HUES64 (cell line): Measurements from ENCODE around the gene PRAC1.

ENCODE experiments used
- H3K27ac ChIP-seq: 2 replicates; pipeline ENCODE4 v1.7.0; 2013; ENCODE audit warnings: low read depth, low read length, inconsistent platforms
- H3K27me3 ChIP-seq: 2 replicates; pipeline ENCODE4 v1.6.1; 2013; ENCODE audit warnings: mild to moderate bottlenecking, low read length; ENCODE audit not compliant: insufficient read depth
- H3K36me3 ChIP-seq: 2 replicates; pipeline ENCODE4 v1.6.1; 2013; ENCODE audit warnings: mild to moderate bottlenecking, low read length; ENCODE audit not compliant: insufficient read depth
- H3K4me1 ChIP-seq: 2 replicates; pipeline ENCODE4 v1.6.1; 2013; ENCODE audit warnings: mild to moderate bottlenecking, low read length, moderate library complexity; ENCODE audit not compliant: insufficient read depth
- H3K4me3 ChIP-seq: 2 replicates; pipeline ENCODE4 v1.5.1; 2013; ENCODE audit warnings: mild to moderate bottlenecking, low read length, moderate library complexity
- H3K9ac ChIP-seq: 2 replicates; pipeline ENCODE4 v1.6.1; 2013; ENCODE audit warnings: mild to moderate bottlenecking, low read depth, low read length
- H3K9me3 ChIP-seq: 2 replicates; pipeline ENCODE4 v1.6.1; 2013; ENCODE audit warnings: low read depth, low read length; ENCODE audit not compliant: insufficient read depth
- WGBS: fragments of 150-250, 120-280 bp; methylation state at CpG from one replicate; pipeline ENCODE4 v1.1.7; 2013; ENCODE audit warnings: missing lambda C conversion rate; 5-methylcytosine and 5-hydroxymethylcytosine counted together

The PRAC1 gene

DNA sequence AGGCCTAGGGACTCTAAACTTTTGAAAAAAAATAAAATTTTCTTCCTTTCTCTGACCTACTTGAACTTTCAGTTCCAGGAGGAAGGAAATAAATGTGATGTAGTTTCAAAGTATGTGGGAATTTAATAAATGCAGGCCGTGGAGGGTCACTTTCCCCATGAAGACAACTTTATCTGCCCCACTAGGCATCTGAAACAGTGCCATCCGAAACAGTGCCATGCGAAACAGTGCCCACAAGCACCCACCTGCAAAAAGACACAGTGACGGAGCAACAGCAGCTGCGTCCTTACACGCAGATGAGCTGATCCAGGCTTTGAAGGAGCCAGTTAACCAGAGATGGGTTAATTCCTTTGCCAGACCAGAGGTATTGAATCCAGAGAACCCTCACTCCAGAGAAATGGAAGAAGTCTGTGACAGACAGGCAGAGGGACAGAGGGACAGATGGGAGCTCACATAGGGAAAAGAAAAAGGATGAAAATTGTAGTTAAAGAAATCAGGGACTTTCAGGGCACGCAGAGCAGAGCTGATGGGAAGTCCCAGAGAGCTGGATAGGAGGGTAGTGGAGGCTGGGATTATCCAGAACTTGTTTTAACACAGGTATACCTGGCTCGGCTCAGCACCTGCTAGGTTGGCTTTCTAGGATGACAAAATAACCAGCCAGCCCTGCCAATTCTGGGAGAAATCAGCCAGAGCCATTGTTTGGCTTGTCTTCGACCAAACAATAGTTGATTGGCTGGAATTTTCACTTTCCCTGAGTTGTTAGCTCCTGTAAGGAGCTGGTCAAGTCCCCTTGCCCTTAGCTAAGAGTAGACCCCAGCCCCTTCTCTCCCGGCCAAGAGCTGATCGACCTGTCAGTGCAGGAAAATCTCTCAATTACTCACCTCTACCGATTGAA, 23.3 kb upstream of the PRAC1 start:
- Histone ChIP-seq H3K27ac (no peak overlapping the region), H3K9ac (no peak overlapping the region), H3K9me3 (no peaks in the 10 kb centered on the region), H3K4me3 (no peak overlapping the region), H3K36me3 (no peaks in the 10 kb centered on the region), H3K4me1 (peaks cover 7% of the 10 kb centered on the region), H3K27me3 (peaks cover 100% of the 10 kb centered on the region)
- 43% methylated on average over 9 of the region's 12 CpGs for WGBS

DNA sequence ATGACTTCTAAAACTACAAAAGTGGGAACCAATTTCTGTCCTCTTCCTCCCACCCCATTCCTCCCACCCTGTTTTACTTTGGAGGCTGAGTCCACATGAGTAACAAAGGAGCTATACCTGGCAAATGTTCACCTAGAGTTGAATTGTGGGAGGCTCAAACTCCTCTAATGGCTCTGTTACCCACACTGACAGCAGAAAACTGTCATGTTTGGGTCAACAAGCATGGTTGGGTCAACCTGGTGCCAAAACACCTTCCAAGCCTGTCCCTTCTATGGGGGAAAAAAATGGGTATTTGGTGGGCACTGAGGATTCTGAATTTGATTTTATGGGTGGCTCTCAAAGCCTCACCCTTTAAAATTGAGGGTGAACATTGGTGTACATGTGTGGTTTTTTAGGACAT, 18.2 kb upstream of the PRAC1 start:
- peaks cover 7% of the 10 kb centered on the region; the same call in 1 of the 2 replicates for H3K4me1 ChIP-seq
- no peaks in the 10 kb centered on the region for H3K9me3 ChIP-seq
- no peaks in the 10 kb centered on the region for H3K36me3 ChIP-seq
- peaks cover 100% of the 10 kb centered on the region for H3K27me3 ChIP-seq
- no peak overlapping the region for H3K27ac ChIP-seq
- no peak overlapping the region for H3K4me3 ChIP-seq
- no peak overlapping the region for H3K9ac ChIP-seq

DNA sequence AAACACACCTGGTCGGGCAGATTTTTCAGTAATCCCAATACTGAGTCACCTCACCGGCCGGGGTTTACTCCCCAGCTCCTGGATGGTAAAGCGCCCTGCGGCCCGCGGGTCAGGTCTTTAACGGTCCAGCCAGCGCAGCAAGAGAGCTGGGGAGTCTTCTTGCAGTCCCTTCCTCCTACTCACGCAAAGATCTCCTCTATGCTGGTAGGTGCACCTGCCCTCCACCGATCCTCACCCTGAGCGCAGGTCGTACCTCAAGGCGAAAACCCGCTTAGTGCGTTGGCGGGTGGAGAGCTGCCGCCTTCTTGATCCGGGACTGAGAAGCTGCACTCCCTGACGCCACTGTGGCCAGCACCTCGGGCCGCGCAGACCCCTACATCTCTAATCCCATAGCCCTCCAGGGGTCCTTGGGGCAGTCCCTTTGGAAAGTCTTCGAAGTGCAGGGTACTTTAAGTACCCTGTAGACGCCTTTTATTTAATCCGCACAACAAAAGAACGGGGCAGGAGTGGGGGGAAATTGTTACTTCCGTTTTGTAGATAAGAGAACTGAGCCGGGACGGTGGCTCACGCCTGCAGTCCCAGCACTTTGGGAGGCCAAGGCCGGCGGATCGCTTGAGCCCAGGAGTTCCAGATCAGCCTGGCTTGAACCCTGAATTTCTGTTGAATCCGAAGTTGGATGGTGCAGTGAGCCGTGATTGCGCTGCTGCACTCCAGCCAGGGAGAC, 16.6 kb upstream of the PRAC1 start:
- Histone ChIP-seq H3K9ac (no peak overlapping the region), H3K27me3 (peaks cover 100% of the 10 kb centered on the region), H3K27ac (no peak overlapping the region), H3K9me3 (no peaks in the 10 kb centered on the region; the same call in 1 of the 2 replicates), H3K36me3 (no peaks in the 10 kb centered on the region), H3K4me1 (peaks cover 7% of the 10 kb centered on the region; the same call in 1 of the 2 replicates), H3K4me3 (no peak overlapping the region)
- 3% methylated on average over 36 of the region's 37 CpGs for WGBS

DNA sequence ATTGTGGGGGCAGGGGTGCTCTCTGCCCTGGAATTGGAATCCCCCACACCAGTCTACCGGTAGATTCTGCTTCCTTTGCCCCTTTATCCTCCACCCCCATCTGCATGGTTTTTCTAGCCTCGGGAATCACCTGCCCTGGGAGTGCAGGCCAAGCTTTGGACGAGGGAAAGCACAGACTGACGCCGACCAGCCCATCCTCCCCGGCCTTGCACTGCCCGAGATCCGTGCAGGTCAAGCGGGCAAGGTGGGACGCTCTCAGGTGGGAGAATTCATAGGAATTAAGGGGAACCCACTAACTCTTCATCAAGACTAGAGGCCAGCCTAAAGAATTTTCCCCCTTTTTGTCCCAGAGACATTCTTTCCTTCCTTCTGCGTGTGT, 16.1 kb upstream of the PRAC1 start:
- Histone ChIP-seq H3K4me3 (no peak overlapping the region), H3K9ac (no peak overlapping the region), H3K27me3 (peaks cover 100% of the 10 kb centered on the region), H3K27ac (no peak overlapping the region), H3K36me3 (no peaks in the 10 kb centered on the region), H3K4me1 (peaks cover 7% of the 10 kb centered on the region; the same call in 1 of the 2 replicates), H3K9me3 (no peaks in the 10 kb centered on the region; the same call in 1 of the 2 replicates)
- 7% methylated on average over 11 of the region's 11 CpGs for WGBS

DNA sequence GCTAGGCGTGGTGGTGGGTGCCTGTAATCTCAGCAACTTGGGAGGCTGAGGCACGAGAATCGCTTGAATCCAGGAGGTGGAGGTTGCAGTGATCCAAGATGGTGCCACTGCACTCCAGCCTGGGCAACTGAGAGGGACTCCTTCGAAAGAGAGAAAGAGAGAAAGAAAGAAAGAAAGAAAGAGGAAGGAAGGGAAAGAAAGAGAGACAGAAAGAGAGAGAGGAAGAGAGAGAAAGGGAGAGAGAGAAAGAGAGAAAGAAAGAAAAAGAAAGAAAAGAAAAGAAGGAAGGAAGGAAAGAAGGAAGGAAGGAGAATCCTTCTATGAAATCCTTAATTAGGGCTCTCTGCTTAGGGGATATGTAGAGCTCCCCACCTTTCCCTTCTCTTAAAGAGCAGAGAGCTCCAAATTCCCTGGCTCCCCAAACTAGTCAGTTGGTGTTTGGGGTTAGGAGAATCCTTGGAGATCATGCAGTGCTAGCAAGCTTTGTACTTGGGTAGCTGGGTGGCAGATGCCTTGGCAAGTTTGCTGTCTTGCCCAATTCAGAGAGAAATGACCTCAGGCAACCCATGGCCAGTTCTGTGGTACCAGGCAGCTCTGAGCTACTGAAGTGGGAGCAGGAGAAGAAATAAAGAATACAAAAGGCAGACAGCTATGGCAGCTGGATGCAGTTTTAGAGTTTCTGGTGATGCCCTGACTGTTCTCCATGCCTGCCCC, 15.2 kb upstream of the PRAC1 start:
- H3K27me3 ChIP-seq, result peaks cover 100% of the 10 kb centered on the region
- 86% methylated on average over 4 of the region's 4 CpGs for WGBS

DNA sequence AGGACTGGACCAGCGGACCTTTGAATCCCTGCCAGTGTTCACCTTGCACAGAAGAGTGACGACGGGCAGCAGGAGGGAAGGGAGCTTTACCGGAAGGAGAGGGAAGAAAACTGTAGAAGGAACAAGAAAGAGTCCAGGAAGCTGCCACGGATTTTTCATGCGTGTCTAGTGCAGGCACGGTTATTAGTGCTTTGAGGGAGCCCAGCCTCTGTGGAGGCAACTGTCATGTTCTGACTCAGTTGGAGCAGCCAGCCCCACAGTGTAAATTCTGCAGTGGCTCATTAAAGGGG, 12.7 kb upstream of the PRAC1 start:
- peaks cover 100% of the 10 kb centered on the region for H3K27me3 ChIP-seq
- 17% methylated on average over 7 of the region's 7 CpGs for WGBS
- peaks cover 7% of the 10 kb centered on the region; the same call in 1 of the 2 replicates for H3K4me1 ChIP-seq
- H3K36me3 ChIP-seq, result no peaks in the 10 kb centered on the region
- H3K9ac ChIP-seq, result no peak overlapping the region
- H3K27ac ChIP-seq, result no peak overlapping the region
- H3K9me3 ChIP-seq, result no peaks in the 10 kb centered on the region; the same call in 1 of the 2 replicates
- no peak overlapping the region for H3K4me3 ChIP-seq

More for the DNA sequence above, 15.2 kb upstream of the PRAC1 start:
- Histone ChIP-seq H3K9me3 (no peaks in the 10 kb centered on the region; the same call in 1 of the 2 replicates), H3K27ac (no peak overlapping the region), H3K9ac (no peak overlapping the region), H3K4me3 (no peak overlapping the region), H3K36me3 (no peaks in the 10 kb centered on the region), H3K4me1 (peaks cover 7% of the 10 kb centered on the region; the same call in 1 of the 2 replicates)

DNA sequence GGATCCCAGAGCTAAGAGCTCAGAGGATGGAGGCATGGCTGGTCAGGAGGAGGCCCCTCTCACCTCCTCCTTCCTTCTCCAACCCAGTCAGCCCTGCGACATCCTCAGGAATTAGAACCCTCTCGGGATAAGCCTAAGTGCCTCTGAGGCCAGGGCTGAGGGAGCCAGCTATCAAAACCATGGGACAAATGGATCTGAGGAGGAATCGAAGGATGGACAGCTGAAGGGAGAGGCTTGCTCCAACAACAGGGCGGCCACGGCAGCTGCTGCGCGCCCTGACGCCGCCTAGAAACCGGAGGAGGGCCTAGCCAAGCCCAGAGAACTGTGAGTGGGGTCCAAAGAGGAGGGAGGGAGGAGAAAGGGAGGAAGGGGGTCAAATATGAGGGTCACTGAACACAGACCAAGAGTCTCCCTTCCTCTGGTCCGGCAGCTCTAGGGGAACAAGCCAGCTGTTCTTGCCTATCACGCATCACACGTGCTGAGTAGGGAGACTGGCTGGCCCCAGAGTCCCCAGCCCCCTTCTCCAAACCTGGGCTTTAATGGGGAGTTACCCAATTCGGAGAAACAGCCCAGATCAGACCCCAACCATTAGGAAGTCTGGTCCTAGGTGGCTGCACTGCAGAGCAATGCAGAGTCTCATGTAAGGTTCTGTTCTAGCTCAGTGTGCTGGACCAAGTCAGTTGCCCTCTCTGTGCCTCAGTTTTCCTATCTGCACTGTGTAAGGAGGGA, 12.2 kb upstream of the PRAC1 start:
- WGBS, result 11% methylated on average over 14 of the region's 14 CpGs
- Histone ChIP-seq H3K27ac (no peak overlapping the region), H3K9ac (no peak overlapping the region), H3K4me1 (peaks cover 7% of the 10 kb centered on the region; the same call in 1 of the 2 replicates), H3K4me3 (no peak overlapping the region), H3K36me3 (no peaks in the 10 kb centered on the region), H3K27me3 (peaks cover 100% of the 10 kb centered on the region), H3K9me3 (no peaks in the 10 kb centered on the region; the same call in 1 of the 2 replicates)

DNA sequence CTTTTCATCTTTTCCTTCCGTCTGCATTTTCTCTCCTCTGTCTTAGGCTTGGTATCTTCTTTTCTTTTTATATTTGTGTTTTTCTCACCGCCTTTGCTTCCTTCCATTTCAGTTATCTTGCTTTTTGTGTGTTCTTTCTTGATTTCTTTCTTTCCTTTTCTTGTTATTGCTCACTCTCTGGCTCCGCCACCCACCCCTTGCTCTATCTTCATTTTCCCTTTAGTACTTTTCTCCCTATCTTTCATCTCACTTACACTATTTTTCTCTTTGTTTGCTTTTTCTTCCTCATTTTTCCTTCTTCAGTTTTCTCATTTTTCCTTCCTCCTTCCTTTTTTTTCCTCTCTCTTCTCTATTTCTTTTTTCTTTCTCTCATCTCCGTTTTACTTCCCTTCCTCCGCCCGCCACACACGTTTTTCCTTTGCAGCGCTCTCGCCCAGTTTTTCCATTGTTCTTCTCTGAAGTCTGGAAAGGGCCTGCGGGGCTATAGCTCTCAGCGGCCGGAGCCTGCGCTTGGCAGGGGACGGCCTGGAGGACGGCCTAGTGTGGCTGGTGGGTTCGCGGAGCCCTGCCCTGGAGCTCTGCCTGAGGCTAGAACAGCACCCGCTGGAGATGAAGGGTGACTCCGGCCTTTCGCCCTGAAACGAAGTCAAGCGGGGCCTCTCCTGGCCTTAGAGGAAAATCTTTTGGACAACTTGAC, 11.5 kb upstream of the PRAC1 start:
- Histone ChIP-seq H3K36me3 (no peaks in the 10 kb centered on the region), H3K4me1 (peaks cover 3% of the 10 kb centered on the region; the same call in 1 of the 2 replicates), H3K27me3 (peaks cover 100% of the 10 kb centered on the region), H3K27ac (no peak overlapping the region), H3K4me3 (no peak overlapping the region), H3K9me3 (no peaks in the 10 kb centered on the region; the same call in 1 of the 2 replicates), H3K9ac (no peak overlapping the region)
- 7% methylated on average over 22 of the region's 22 CpGs for WGBS

DNA sequence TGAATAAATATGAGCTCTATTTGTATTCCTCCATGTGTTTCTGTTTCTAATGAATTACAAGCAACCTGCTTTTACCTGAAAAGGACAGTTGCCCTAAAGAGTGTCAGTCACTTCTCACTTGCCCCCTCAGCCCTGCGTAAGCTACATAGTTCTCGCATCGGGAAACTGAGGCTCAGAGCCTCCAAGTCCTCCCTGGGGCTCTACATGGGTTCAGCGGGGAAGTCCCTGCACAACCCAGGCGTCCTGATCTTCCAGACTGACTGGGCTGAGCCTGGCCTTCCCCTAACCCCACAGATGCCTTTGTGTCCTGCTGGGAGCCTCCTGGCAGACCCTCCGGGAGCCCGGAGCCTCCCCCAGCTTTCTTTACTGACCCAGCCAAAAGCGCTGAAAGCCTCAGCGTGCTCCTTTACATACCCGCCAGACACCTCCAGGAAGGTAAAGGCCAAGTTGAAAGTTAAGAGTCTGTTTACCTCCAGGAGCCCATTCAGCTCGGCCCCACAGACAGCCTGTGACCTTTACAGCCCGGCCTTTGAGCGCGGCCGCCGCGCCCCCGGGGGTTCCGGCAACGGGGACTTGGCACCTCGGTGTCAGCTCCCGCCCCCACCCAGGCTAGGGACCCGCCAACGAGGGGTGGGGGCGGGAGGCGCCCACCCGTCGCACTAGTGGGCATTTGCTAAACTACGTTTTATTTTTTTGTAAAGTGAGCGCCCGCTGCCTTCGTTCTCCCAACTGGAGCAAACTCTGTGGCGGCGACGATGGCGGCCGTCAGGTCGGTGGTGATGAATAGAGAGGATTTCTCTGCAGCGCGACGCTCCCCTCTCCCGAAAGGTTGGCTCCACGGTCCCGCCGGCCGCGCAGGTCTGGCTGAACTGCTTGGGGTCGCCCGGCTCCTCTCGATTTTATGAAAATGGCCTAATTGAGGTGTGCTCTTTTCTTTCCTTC, 10.6 kb upstream of the PRAC1 start:
- under 1% methylated on average over 50 of the region's 50 CpGs for WGBS
- Histone ChIP-seq H3K4me1 (no peaks in the 10 kb centered on the region), H3K9me3 (no peaks in the 10 kb centered on the region; the same call in 1 of the 2 replicates), H3K36me3 (no peaks in the 10 kb centered on the region), H3K9ac (no peak overlapping the region), H3K4me3 (no peak overlapping the region), H3K27me3 (peaks cover 100% of the 10 kb centered on the region), H3K27ac (no peak overlapping the region)
